ENCODE data around the gene RBMS1.
"Not testable (repeated sequence)": the region's sequence is repeated elsewhere in the genome, so short reads cannot be mapped to it uniquely, and the experiment has no call there.

The RBMS1 gene

DNA sequence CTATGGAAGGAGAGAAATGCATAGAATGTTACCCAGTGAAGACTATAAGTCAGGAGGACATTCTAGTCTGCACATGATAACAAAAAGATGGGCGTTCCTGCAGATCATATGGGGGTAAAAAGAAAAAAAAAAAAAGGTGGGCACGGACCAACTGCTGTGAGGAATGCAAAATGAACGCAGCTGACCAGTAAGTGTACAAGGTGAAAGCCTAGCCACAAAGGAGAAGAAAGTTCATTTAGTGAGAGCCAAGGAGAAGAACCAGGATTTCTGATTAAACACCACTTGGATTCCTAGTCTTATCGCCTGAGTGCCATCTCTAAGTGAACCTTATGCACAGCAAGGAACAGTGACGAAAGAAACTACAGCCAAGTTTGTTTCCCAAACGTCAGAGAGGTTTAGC is 26.5 kb downstream of the RBMS1 start:
- DNase-seq = no peak

DNA sequence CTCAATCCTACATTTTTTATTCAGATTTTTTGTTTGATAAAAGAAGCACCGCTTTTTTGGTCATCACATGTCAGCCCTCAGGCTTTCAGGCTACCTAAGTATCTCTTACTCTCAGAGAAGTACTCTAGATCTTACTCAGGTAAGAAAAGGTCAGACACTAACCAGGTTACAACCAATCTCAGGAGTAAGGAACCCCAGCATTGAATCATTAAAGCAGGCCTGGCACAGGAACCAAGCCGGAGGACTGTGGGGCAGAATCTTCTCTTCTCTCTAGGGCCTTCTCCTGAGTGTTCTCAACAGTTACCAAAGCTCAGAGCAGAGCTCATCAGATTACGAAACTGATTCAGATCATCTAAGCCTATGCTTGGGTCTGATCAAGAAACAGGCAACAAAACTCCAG is 28.2 kb downstream of the RBMS1 start:
- DNase-seq = no peak

DNA sequence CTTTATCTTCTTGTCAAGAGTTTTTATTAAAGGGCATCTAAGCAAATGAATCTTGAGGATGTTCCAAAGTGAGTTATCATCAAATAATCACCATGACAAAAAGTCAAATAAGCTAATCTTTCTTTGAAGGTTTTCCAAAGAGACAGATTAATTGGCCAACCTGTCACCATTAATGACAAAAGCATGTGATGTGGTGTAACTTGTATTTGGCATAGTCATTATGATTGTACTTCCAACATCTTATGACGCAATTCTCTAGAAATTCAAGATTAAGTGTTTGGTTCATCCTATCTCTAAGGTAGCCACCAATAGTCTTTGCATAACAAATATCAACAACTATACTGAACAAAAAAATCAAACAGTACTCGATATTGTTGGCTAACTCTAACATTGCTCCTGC is 28.6 kb downstream of the RBMS1 start:
- no peak for DNase-seq

DNA sequence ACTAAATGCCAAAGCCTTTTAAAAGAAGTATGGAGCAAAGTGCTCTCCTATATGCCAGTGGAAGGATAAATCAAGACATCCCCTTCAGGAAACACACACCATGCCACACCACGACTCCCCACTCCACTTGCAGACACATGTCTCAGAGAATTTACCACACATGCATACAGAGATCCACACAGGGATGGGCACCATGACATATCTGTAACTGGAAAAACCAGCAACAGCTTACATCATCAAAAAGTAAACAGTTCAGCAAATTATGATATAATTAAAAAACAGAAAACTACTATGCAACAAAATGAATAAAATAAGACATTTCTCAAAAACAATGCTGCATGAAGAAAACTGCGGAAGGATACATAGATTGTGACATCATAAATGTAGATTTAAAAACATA is 29.6 kb downstream of the RBMS1 start:
- no peak for DNase-seq

DNA sequence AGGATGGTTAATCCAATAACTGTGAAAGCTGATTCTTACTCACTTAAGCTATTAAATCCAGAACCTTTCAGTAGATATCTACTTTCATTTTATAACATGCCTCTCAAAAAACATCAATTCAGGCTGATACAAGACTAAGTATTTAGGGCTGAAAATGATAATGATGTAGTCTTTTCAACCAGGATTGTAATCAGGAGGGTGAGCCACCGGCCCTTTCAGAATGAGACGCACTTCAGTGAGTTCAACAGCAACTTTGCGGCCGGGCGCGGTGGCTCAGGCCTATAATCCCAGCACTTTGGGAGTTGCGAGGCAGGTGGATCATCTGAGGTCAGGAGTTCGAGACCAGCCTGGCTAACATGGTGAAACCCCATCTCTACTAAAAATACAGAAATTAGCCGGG is 30.4 kb downstream of the RBMS1 start:
- no peak for DNase-seq

DNA sequence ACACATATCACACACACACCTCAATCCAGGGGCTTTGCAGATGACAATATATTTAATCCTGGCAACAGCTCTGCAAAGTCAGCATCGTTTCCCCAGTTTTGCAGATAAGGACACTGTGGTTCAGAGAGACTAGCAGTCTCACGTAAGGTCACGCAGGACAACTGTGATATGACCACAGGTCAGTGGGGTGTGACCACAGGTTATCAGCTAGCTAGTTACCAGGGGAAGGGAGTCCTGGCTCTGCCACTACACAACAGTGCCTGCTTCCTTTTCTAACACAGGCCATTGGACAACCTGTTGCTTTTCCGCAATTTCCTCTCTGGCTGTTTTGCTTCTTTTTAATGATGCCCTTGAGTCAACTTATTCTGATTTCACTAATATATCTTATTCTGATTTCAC is 33.3 kb downstream of the RBMS1 start:
- DNase-seq = no peak

DNA sequence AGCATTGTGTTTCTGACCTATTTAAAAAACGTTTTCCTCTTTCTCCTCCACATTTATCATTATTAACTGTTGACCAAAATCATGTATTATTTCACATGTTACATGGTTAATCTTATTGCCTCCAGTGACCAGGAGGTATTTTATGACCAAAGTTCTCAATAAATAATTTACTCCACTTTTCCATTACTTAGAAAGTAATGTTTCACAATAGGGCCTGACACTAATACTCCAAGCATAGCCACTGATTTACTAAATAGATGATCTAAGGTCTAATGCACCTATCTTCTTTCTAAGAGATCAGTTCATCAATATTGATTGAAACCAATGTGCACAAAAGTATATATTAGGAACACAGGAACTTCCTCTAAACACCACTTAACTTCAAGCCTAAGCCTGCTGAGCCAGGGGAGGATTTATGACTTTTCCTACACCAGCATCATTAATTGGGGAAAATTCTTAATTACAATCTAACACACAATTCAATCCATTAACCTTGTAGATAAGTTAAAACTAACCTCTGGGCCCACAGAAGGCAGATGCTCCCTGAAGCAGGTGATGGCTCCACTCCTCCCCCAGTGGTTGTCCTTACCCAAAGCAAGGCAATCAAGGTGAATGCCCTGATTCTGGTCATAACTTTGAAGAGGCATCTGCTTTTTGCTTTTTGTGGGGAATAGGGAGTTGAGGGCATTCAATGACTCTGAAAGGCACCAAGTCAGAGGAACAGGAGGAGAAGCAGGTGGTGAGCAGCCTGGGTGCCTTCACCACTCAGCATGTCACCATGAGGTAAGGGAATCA is 33.9 kb downstream of the RBMS1 start:
- peak; percentile 9 for DNase-seq

DNA sequence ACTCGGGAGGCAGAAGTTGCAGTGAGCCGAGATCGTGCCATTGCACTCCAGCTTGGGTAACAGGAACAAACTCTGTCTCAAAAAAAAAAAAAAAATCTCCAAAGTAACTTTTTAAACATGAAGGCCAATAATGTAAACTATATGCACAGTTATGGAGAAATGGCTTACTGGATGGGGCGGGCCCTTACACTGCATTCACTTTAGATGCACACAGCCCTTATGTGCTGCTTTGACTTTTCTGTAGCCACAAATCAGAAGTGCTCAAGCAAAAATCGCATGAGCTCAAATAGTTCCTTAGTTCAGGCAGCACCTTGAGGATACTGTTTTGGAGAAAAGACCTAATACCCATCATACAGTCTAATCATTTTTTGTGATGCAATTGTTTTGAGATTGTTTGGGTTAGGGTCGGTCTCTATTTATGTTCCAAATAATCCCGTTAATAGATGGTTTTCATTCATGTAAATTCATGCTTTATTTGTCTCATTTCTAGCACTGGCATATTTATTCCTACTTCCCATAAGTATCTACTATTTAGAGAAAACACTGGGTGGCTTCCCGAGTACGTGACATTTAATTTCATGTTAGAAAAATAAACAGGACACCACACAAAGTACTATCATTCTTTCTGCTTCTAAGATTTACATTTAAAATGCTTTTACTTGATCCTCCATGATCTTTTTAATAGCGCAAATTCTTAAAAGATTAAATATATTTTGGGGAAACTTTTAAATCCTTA is 34.7 kb downstream of the RBMS1 start:
- DNase-seq = no peak

DNA sequence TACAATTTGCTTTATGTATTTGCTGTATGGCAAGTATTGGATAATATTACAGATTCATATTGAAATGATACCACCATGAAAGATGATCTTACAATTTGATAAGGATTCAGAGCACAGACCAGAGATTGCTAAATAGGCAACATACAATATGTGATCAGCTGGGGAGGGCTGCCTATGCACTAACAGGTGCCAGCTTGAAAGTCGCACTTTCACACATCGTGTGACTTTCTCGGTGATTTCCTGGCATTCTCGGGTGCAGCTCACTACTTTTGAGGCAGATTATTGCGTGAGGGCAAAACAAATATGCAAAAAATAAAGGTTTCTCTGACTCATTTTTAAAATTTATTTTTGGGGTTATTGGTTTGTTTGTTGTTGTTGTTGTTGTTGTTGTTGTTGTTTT is 36.0 kb downstream of the RBMS1 start:
- DNase-seq = no peak

DNA sequence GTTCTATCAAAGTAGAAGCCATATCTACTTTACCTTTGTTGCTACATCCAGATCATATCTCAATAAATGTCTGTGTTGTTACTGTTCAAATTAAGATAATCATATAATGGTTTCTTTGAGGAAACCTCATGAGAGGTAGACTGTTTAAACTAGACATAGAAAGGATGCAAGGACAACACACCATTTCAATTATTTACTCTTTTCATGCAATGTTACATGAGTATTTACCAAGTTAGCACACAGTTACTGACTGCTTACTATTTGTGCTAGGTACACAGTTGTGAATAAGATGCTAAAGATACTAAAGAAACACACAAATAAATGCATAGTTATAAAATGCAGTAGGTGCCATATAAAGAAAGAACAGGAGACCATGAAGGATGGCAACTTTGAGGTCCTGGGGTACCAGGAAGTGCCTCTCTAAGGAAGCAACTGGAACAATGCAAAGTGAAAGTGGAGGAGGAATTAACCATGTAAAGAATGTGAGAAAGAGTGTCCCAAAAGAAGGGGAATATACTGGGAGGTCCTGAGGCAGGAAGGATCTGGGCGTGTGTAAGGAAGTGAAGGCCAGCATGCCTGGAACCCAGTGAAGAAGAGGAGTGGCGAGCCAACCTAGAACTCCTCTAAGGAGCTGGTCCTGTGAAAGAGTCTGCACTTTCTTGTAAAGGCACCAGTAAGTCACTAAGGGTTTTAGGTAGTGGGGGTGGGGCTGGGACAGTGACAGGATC is 39.4 kb downstream of the RBMS1 start:
- no peak for DNase-seq

DNA sequence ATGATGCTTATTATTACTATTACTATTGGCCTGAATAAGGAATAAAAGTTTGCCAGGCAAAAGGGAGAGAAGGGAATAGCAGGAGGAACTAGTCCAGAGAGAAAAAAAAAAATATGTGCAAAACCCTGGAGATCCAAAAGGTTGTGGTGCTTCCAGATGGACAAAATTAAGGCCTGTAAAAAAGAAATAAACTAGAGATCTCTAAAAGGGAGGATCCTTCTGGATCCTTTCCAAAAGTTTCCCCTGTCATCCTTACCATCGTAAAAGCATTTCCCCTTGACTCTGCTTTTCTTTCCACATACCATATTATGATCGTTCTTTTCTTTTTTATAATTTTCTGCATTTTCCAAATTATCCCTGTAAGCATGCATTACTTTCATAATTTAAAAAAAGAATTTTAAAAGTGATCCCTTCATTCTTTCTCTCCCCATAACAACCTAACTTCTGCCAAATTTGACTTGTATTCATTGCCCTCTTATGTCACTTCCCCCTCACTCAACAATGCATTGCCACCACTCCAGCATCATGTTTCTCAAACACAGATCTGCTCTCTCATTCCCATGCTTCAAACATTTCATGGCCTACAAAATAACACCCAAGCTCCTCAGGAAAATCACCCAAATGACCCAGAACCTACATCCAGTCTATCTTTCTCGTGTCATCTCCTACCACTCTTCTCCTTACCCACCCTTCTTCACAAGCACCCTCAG is 40.3 kb downstream of the RBMS1 start:
- no peak for DNase-seq

DNA sequence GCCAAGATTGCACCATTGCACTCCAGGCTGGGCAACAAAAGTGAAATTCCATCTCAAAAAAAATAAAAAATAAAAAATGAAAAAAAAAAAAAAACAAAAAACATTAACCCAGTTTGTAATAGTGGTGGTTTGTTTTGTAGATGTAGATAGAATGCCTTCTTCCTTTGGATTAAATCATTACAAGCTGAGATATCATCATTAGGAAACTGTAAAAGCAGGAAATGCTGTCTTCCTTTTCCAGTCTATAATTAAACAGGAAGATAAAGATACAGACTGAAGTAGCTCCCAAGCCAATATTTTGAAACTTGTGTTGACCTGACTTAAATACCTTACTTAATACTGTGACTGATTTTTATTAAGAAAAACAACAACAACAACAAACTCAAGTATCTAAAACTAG is 43.1 kb downstream of the RBMS1 start:
- no peak for DNase-seq

DNA sequence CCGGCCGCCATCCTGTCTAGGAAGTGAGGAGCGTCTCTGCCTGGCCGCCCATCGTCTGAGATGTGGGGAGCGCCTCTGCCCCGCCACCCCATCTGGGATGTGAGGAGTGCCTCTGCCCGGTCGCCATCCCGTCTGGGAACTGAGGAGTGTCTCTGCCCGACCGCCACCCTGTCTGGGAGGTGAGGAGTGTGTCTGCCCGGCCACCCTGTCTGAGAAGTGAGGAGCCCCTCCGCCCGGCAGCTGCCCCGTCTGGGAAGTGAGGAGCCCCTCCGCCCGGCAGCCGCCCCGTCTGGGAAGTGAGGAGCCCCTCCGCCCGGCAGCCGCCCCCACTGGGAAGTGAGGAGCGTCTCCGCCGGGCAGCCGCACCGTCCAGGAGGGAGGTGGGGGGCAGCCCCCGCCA is 44.8 kb downstream of the RBMS1 start:
- not testable (repeated sequence) for DNase-seq

DNA sequence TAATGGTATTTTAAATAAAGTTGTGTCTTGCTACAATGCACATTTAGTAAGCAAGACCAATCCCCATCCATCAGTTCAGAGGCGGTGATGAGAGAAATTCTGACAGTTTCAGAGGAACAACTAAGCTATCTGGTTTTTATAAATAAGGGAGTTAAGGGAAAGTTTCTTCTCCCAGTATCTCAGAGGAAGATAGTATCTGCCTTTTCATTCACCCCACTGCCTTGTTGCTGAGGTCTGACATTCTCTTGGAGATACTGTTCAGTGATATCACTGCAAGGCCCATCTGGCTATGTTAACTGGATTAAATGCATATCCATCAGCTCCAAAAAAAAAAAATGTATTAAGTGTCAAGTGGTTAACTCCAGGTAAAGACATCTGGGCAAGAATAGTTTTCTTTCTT is 47.9 kb downstream of the RBMS1 start:
- peak; percentile 22 for DNase-seq

DNA sequence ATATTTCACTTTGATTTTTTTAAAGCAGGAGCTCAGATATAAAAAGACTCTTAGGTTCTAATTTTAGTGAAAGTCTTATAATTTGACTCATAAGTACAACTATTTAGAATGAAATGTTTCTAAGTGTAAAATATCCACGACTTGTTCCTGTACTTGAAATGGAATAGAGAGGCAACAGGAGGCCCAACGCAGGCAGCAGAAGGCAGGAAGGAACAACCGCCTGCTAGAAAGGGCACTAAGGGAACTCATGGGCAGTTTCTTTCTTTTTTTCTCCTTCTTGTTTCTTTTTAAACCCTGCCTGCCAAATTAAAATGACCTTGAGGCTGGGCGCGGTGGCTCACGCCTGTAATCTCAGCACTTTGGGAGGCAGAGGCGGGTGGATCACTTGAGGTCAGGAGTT is 51.0 kb downstream of the RBMS1 start:
- no peak for DNase-seq

DNA sequence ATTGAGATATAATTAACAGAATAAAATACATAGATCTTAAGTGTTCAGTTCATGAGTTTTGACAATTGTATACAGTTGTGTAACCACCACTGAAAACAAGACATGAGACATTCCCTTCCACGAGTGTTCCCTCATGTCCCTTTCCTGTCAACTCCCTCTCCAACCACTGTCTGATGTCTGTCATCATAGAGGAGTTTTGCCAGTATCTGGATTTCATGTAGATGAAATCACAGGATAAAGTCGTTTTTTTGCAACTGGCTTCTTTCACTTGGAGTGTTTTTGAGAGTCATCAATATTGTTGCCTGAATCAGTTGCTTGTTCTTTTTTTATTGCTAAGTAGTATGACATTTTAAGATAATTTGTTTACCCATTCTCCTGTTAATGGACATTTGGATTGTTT is 52.7 kb downstream of the RBMS1 start:
- DNase-seq = no peak

DNA sequence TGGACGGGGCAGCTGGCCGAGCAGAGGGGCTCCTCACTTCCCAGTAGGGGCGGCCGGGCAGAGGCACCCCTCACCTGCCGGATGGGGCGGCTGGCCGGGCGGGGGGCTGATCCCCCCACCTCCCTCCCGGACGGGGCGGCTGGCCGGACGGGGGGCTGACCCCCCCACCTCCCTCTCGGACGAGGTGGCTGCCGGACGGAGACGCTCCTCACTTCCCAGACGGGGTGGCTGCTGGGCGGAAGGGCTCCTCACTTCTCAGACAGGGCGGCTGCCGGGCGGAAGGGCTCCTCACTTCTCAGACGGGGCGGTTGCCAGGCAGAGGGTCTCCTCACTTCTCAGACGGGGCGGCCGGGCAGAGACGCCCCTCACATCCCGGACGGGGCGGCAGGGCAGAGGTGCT is 54.6 kb downstream of the RBMS1 start:
- not testable (repeated sequence) for DNase-seq

DNA sequence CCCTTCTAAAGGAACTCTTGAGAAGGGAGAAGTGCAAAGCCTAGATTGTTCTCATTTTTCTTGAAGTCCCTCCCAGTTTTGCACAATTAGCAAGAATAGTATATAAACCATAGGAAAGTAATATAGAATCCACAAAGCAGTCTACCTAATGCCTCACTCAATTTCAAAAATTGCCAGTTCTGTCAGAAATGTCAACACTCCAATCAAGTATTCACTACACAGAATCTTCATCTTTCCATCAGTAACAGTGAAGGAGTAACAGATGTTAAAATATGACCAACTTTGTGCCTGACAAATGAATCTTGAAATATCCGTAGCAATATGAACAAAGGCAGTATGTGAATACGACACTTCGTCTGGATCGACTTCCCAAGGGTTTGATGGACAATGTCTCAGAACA is 56.3 kb downstream of the RBMS1 start:
- no peak for DNase-seq

DNA sequence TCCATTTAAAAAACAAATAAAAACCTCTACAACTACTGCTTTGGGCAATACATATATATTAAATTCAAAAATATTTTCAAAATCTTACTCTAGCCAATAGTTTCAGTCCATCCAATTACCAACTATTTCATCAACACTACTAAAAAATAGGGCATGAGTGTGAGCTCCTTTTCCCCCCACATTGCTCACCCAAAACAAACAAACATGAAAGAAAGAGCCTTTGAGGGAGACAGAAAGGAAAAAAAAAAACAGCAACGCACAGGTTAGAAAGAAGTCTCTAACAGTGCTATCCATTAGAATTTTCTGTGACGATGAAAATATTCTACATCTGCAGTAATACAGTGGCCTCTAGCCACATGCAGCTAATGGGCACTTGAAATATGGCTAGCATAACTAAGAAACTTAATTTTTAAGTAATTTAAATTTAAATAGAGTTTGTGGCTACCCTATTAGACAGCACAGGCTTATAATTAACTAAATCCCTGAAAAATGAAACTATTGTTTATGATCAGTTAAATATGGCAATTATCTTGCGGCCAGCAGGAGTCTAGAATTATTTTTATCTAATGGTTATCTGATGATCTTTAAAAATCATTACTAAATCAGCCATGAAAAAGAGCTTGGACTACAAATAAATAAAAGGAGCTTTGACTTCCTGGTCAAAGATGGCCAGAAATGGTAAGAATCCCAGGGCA is 59.2 kb downstream of the RBMS1 start:
- no peak for DNase-seq

DNA sequence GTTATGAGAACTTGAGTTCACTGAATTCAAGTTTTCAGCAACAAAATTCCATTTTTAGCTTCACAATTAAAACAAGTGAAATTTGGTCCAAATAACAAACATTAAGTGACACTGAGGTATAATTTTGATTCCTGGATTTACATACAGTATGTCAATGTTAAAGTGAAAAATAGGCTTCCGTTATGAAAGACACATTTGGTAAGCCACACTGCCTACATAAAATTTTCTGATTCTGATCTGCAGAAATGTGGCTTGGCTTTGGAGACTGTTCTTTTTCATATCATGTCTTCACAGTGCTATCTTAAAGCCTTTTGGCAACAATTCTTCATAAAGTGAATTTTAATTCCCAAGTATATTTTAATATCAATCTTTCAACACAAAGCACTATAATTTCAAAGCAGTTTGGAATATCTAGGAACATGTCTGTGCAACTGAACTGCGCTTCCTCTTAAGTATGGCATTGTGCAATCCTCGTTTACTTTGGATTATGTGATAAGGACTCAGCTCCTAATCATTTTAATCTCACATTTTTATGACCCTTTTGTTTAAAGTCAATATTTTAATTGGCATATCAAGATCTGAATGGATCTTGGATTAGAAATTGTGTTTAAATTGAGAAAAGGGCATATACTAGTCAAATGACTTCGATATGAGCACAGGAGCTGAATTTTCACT is 60.0 kb downstream of the RBMS1 start:
- DNase-seq = no peak

DNA sequence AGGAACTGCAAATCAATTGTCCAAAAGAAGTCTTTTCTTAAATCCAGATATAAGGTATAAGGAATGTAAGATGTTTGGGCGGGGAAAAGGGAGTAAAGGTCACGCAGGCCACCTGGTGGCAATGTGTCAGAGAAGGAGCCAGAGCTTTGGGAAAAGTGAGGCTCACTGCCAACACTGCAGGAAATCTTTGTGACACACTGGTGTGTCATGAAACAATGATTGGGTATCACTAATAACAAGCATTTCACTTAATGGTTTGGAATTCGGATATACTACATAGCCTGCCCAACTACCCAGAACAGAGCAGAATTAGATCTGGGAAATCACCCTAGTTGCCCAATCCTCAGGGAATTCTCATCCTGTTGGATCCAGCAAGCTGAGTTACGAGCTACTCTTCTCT is 61.0 kb downstream of the RBMS1 start:
- no peak for DNase-seq

DNA sequence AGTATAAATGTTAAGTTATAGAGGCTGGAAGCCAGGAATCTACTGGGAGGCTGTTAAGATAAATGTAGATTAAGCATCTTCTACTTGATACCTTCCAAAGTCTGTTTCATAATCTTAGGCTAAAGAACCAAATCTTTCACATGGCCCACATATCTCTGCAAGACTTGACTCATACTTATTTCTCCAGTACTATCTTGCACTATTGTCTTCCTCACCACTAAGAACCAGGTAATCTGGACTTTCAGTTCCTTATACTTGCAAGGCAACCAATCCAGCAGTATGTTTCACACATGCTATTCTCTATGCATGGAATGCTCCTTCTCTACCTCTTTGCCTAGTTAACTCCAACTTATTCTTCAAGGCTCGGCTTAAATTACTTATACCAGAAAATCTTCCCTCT is 62.2 kb downstream of the RBMS1 start:
- no peak for DNase-seq

Data from NCI-H2171 treated with DMSO at 0.1 percent for 48 hours (cell line).